Measurements from ENCODE around the gene ENTPD2.

GRCh38 chr9:137064880-137065164 is 11.0 kb upstream of the ENTPD2 start:
- TF ChIP-seq CTCF (conservative IDR thresholded peaks at IDR 0.05; ENCODE audit: low read depth in 2 of 2), result no peak
- TF ChIP-seq POLR2AphosphoS5 (IDR thresholded peaks at IDR 0.05; ENCODE audit: low read depth), result no peak
- TF ChIP-seq JUNB (IDR thresholded peaks at IDR 0.05; ENCODE audit: unreplicated experiment), result no peak
